ENCODE measurements around the gene CDH4.

CDH4 gene

GRCh38 chr20:61341605-61342004 lies 89.5 kb downstream of the CDH4 start:
- H3K36me3 Mint-ChIP-seq: no peaks in the 10 kb centered on the region
- no peak overlapping the region for H3K4me3 Mint-ChIP-seq
- no peak overlapping the region for H3K27ac Mint-ChIP-seq
- H3K4me1 Mint-ChIP-seq: no peaks in the 10 kb centered on the region
- peaks cover 5% of the 10 kb centered on the region for H3K9me3 Mint-ChIP-seq
- peaks cover 2% of the 10 kb centered on the region for H3K27me3 Mint-ChIP-seq

GRCh38 chr20:61343934-61344333 lies 91.9 kb downstream of the CDH4 start:
- H3K27me3 Mint-ChIP-seq: peaks cover 2% of the 10 kb centered on the region
- H3K9me3 Mint-ChIP-seq: peaks cover 4% of the 10 kb centered on the region
- H3K27ac Mint-ChIP-seq: no peak overlapping the region
- H3K4me3 Mint-ChIP-seq: no peak overlapping the region
- no peaks in the 10 kb centered on the region for H3K36me3 Mint-ChIP-seq
- no peaks in the 10 kb centered on the region for H3K4me1 Mint-ChIP-seq

GRCh38 chr20:61345656-61346055 lies 93.6 kb downstream of the CDH4 start:
- Mint-ChIP-seq H3K9me3 (no peaks in the 10 kb centered on the region), H3K27ac (no peak overlapping the region), H3K4me3 (no peak overlapping the region), H3K27me3 (no peaks in the 10 kb centered on the region), H3K4me1 (no peaks in the 10 kb centered on the region), H3K36me3 (no peaks in the 10 kb centered on the region)

GRCh38 chr20:61346996-61347395 lies 94.9 kb downstream of the CDH4 start:
- H3K36me3 Mint-ChIP-seq: no peaks in the 10 kb centered on the region
- no peaks in the 10 kb centered on the region for H3K9me3 Mint-ChIP-seq
- H3K4me1 Mint-ChIP-seq: no peaks in the 10 kb centered on the region
- H3K27me3 Mint-ChIP-seq: no peaks in the 10 kb centered on the region
- H3K4me3 Mint-ChIP-seq: no peak overlapping the region
- H3K27ac Mint-ChIP-seq: no peak overlapping the region

- Mint-ChIP-seq H3K27ac (no peak overlapping the region), H3K4me1 (no peaks in the 10 kb centered on the region), H3K36me3 (no peaks in the 10 kb centered on the region), H3K9me3 (no peaks in the 10 kb centered on the region), H3K4me3 (no peak overlapping the region), H3K27me3 (no peaks in the 10 kb centered on the region)
These were observed 95.4 kb downstream of the CDH4 start for GRCh38 chr20:61347443-61347842.

GRCh38 chr20:61349447-61350165 lies 97.5 kb downstream of the CDH4 start:
- Mint-ChIP-seq H3K27ac (no peak overlapping the region), H3K9me3 (no peaks in the 10 kb centered on the region), H3K4me3 (no peak overlapping the region), H3K27me3 (peaks cover 2% of the 10 kb centered on the region), H3K36me3 (no peaks in the 10 kb centered on the region), H3K4me1 (no peaks in the 10 kb centered on the region)

- Mint-ChIP-seq H3K9me3 (no peaks in the 10 kb centered on the region), H3K27ac (no peak overlapping the region), H3K27me3 (peaks cover 4% of the 10 kb centered on the region), H3K4me3 (no peak overlapping the region), H3K4me1 (no peaks in the 10 kb centered on the region), H3K36me3 (no peaks in the 10 kb centered on the region)
These were observed 98.6 kb downstream of the CDH4 start for GRCh38 chr20:61350500-61351250.

GRCh38 chr20:61352346-61353260 lies 100.5 kb downstream of the CDH4 start:
- Mint-ChIP-seq H3K9me3 (no peaks in the 10 kb centered on the region), H3K36me3 (no peaks in the 10 kb centered on the region), H3K4me1 (no peaks in the 10 kb centered on the region), H3K27me3 (peaks cover 5% of the 10 kb centered on the region), H3K27ac (no peak overlapping the region), H3K4me3 (no peak overlapping the region)

GRCh38 chr20:61353261-61354000 lies 101.4 kb downstream of the CDH4 start:
- Mint-ChIP-seq H3K4me1 (no peaks in the 10 kb centered on the region), H3K27ac (no peak overlapping the region), H3K9me3 (no peaks in the 10 kb centered on the region), H3K36me3 (no peaks in the 10 kb centered on the region), H3K4me3 (no peak overlapping the region), H3K27me3 (peaks cover 5% of the 10 kb centered on the region)

GRCh38 chr20:61354001-61354390 lies 101.9 kb downstream of the CDH4 start:
- H3K9me3 Mint-ChIP-seq: no peaks in the 10 kb centered on the region
- H3K4me3 Mint-ChIP-seq: no peak overlapping the region
- peaks cover 5% of the 10 kb centered on the region for H3K27me3 Mint-ChIP-seq
- no peaks in the 10 kb centered on the region for H3K36me3 Mint-ChIP-seq
- no peak overlapping the region for H3K27ac Mint-ChIP-seq
- no peaks in the 10 kb centered on the region for H3K4me1 Mint-ChIP-seq

GRCh38 chr20:61354501-61354900 lies 102.4 kb downstream of the CDH4 start:
- H3K36me3 Mint-ChIP-seq: no peaks in the 10 kb centered on the region
- H3K4me1 Mint-ChIP-seq: no peaks in the 10 kb centered on the region
- no peak overlapping the region for H3K27ac Mint-ChIP-seq
- peaks cover 5% of the 10 kb centered on the region for H3K27me3 Mint-ChIP-seq
- no peaks in the 10 kb centered on the region for H3K9me3 Mint-ChIP-seq
- H3K4me3 Mint-ChIP-seq: no peak overlapping the region

- Mint-ChIP-seq H3K4me1 (no peaks in the 10 kb centered on the region), H3K9me3 (no peaks in the 10 kb centered on the region), H3K27me3 (peaks cover 5% of the 10 kb centered on the region), H3K4me3 (no peak overlapping the region), H3K36me3 (no peaks in the 10 kb centered on the region), H3K27ac (no peak overlapping the region)
These were observed 102.9 kb downstream of the CDH4 start for GRCh38 chr20:61354901-61355495.

- H3K4me1 Mint-ChIP-seq: no peaks in the 10 kb centered on the region
- H3K4me3 Mint-ChIP-seq: no peak overlapping the region
- no peak overlapping the region for H3K27ac Mint-ChIP-seq
- no peaks in the 10 kb centered on the region for H3K9me3 Mint-ChIP-seq
- H3K36me3 Mint-ChIP-seq: no peaks in the 10 kb centered on the region
- peaks cover 5% of the 10 kb centered on the region for H3K27me3 Mint-ChIP-seq
These were observed 103.5 kb downstream of the CDH4 start for GRCh38 chr20:61355585-61355984.

- no peaks in the 10 kb centered on the region for H3K4me1 Mint-ChIP-seq
- no peaks in the 10 kb centered on the region for H3K36me3 Mint-ChIP-seq
- H3K4me3 Mint-ChIP-seq: no peak overlapping the region
- H3K9me3 Mint-ChIP-seq: no peaks in the 10 kb centered on the region
- peaks cover 5% of the 10 kb centered on the region for H3K27me3 Mint-ChIP-seq
- H3K27ac Mint-ChIP-seq: no peak overlapping the region
These were observed 104.1 kb downstream of the CDH4 start for GRCh38 chr20:61356196-61356595.

GRCh38 chr20:61357119-61357518 lies 105.1 kb downstream of the CDH4 start:
- H3K27ac Mint-ChIP-seq: no peak overlapping the region
- no peak overlapping the region for H3K4me3 Mint-ChIP-seq
- H3K9me3 Mint-ChIP-seq: no peaks in the 10 kb centered on the region
- peaks cover 5% of the 10 kb centered on the region for H3K27me3 Mint-ChIP-seq
- H3K36me3 Mint-ChIP-seq: no peaks in the 10 kb centered on the region
- H3K4me1 Mint-ChIP-seq: no peaks in the 10 kb centered on the region
